ENCODE data around the gene RPL34.

DNA sequence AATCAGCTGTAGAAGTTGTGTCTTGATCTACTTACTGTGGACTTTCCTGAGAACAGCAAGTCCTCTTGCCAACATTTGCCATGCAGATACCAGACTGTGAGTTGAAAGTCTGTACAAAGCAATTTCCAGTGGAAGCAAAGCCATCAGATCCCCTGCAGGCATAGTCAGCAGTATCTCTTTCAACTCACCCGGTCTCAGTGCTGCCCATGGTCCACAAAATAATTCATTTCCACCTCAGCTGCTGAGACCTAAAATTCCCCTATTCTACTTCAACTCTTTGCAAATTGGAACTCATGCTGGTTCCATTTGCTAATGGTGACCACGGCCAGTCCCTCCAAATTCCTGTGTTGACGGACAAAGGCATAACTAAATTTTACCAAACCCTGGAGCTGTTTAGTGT is 46.0 kb upstream of the RPL34 start:
- TF ChIP-seq ZNF274 (IDR thresholded peaks at IDR 0.05; ENCODE audit: low read length) (no peak), ZNF274 (tag by site-specific recombination; IDR thresholded peaks at IDR 0.05; ENCODE audit: borderline replicate concordance) (no peak), KLF1 (tag by site-specific recombination; IDR thresholded peaks at IDR 0.05) (no peak), ZNF510 (tag by site-specific recombination; IDR thresholded peaks at IDR 0.05; ENCODE audit: insufficient replicate concordance) (no peak), ZNF184 (tag by site-specific recombination; IDR thresholded peaks at IDR 0.05) (no peak), SP2 (tag by site-specific recombination; IDR thresholded peaks at IDR 0.05) (no peak), ZNF239 (tag by site-specific recombination; IDR thresholded peaks at IDR 0.05) (no peak), GLI4 (tag by site-specific recombination; IDR thresholded peaks at IDR 0.05) (no peak), ZNF416 (tag by site-specific recombination; IDR thresholded peaks at IDR 0.05) (no peak), ZSCAN5A (tag by site-specific recombination; IDR thresholded peaks at IDR 0.05) (no peak), REST (tag by site-specific recombination; IDR thresholded peaks at IDR 0.05) (no peak), ZNF785 (tag by site-specific recombination; IDR thresholded peaks at IDR 0.05) (no peak)
- TF ChIP-seq, protein P1, sequence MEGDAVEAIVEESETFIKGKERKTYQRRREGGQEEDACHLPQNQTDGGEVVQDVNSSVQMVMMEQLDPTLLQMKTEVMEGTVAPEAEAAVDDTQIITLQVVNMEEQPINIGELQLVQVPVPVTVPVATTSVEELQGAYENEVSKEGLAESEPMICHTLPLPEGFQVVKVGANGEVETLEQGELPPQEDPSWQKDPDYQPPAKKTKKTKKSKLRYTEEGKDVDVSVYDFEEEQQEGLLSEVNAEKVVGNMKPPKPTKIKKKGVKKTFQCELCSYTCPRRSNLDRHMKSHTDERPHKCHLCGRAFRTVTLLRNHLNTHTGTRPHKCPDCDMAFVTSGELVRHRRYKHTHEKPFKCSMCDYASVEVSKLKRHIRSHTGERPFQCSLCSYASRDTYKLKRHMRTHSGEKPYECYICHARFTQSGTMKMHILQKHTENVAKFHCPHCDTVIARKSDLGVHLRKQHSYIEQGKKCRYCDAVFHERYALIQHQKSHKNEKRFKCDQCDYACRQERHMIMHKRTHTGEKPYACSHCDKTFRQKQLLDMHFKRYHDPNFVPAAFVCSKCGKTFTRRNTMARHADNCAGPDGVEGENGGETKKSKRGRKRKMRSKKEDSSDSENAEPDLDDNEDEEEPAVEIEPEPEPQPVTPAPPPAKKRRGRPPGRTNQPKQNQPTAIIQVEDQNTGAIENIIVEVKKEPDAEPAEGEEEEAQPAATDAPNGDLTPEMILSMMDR (tag by site-specific recombination; IDR thresholded peaks at IDR 0.05): no peak
- TF ChIP-seq, protein P2, sequence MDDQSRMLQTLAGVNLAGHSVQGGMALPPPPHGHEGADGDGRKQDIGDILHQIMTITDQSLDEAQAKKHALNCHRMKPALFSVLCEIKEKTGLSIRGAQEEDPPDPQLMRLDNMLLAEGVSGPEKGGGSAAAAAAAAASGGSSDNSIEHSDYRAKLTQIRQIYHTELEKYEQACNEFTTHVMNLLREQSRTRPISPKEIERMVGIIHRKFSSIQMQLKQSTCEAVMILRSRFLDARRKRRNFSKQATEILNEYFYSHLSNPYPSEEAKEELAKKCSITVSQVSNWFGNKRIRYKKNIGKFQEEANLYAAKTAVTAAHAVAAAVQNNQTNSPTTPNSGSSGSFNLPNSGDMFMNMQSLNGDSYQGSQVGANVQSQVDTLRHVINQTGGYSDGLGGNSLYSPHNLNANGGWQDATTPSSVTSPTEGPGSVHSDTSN (CRISPR knock-in tag; IDR thresholded peaks at IDR 0.05): no peak
- TF ChIP-seq, protein P3, sequence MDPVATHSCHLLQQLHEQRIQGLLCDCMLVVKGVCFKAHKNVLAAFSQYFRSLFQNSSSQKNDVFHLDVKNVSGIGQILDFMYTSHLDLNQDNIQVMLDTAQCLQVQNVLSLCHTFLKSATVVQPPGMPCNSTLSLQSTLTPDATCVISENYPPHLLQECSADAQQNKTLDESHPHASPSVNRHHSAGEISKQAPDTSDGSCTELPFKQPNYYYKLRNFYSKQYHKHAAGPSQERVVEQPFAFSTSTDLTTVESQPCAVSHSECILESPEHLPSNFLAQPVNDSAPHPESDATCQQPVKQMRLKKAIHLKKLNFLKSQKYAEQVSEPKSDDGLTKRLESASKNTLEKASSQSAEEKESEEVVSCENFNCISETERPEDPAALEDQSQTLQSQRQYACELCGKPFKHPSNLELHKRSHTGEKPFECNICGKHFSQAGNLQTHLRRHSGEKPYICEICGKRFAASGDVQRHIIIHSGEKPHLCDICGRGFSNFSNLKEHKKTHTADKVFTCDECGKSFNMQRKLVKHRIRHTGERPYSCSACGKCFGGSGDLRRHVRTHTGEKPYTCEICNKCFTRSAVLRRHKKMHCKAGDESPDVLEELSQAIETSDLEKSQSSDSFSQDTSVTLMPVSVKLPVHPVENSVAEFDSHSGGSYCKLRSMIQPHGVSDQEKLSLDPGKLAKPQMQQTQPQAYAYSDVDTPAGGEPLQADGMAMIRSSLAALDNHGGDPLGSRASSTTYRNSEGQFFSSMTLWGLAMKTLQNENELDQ (tag by site-specific recombination; IDR thresholded peaks at IDR 0.05; ENCODE audit: low read depth): no peak

Data from HEK293 (cell line).